Activated CD4-positive, alpha-beta T cell treated with anti-CD3 and anti-CD28 coated beads for 4 hours (primary cell): ENCODE results near the gene DCAF10.
"Not testable (repeated sequence)": the region's sequence is repeated elsewhere in the genome, so short reads cannot be mapped to it uniquely, and the experiment has no call there.

Experiments
- DNase-seq, 2 donors: peaks; one replicate each; pipeline ENCODE4 v3.0.0-alpha.2; 2020

Gene DCAF10

GRCh38 chr9:37870799-37871176 lies 70.2 kb downstream of the DCAF10 start:
- DNase-seq, result no peak

- DNase-seq, result no peak
These were observed 73.4 kb downstream of the DCAF10 start for GRCh38 chr9:37873955-37874354.

GRCh38 chr9:37876376-37876775 lies 75.8 kb downstream of the DCAF10 start:
- DNase-seq, result no peak

- DNase-seq, result no peak
These were observed 80.4 kb downstream of the DCAF10 start for GRCh38 chr9:37880916-37881479.

GRCh38 chr9:37887977-37888583 lies 87.5 kb downstream of the DCAF10 start:
- DNase-seq, result not testable (repeated sequence)

- DNase-seq, result no peak
These were observed 88.9 kb downstream of the DCAF10 start for GRCh38 chr9:37889536-37889935.

- DNase-seq, result not testable (repeated sequence)
These were observed 90.4 kb downstream of the DCAF10 start for GRCh38 chr9:37891042-37891441.

GRCh38 chr9:37892063-37892462 lies 91.5 kb downstream of the DCAF10 start:
- DNase-seq, result no peak

GRCh38 chr9:37897665-37898064 lies 97.1 kb downstream of the DCAF10 start:
- DNase-seq, result no peak

- no peak for DNase-seq
These were observed 98.4 kb downstream of the DCAF10 start for GRCh38 chr9:37899041-37899440.

GRCh38 chr9:37902131-37902530 lies 101.5 kb downstream of the DCAF10 start:
- no peak for DNase-seq

GRCh38 chr9:37902796-37903646 lies 102.4 kb downstream of the DCAF10 start:
- DNase-seq, result peak in 1 of 2 donors; percentile 12

- DNase-seq, result peak; percentile 93 to 95
These were observed 103.2 kb downstream of the DCAF10 start, which contains the start of gene SLC25A51 for GRCh38 chr9:37903647-37904444. Gene SLC25A51 (minus strand): TSS chr9:37904127. CDS start chr9:37888550, 15,577 bp downstream.

- peak in 1 of 2 donors; percentile 9 for DNase-seq
These were observed 104.0 kb downstream of the DCAF10 start for GRCh38 chr9:37904445-37905130.

- no peak for DNase-seq
These were observed 104.5 kb downstream of the DCAF10 start for GRCh38 chr9:37905131-37905505.

GRCh38 chr9:37905776-37906175 lies 105.2 kb downstream of the DCAF10 start:
- no peak for DNase-seq

- no peak for DNase-seq
These were observed 106.0 kb downstream of the DCAF10 start for GRCh38 chr9:37906312-37907239.

- no peak for DNase-seq
These were observed 107.7 kb downstream of the DCAF10 start for GRCh38 chr9:37908283-37908682.

- DNase-seq, result no peak
These were observed 108.1 kb downstream of the DCAF10 start for GRCh38 chr9:37908698-37909186.

GRCh38 chr9:37909326-37909725 lies 108.7 kb downstream of the DCAF10 start:
- DNase-seq, result no peak

GRCh38 chr9:37909836-37910235 lies 109.2 kb downstream of the DCAF10 start:
- not testable (repeated sequence) for DNase-seq
